ENCODE data around the gene SLC6A16.

GRCh38 chr19:49342291-49342721, 17.3 kb upstream of the SLC6A16 start:
- no peak for TF ChIP-seq CTCF (IDR thresholded peaks at IDR 0.05)
- TF ChIP-seq POLR2A (IDR thresholded peaks at IDR 0.05) = no peak
- TF ChIP-seq POLR2AphosphoS5 (IDR thresholded peaks at IDR 0.05) = no peak
